NCI-H1105 (cell line): ENCODE results near the gene DOC2A.
"Not testable (repeated sequence)": the region's sequence is repeated elsewhere in the genome, so short reads cannot be mapped to it uniquely, and the experiment has no call there.

ENCODE experiments used
- DNase-seq: peaks from one replicate; lab custom pipeline; 2025; lab: John Stamatoyannopoulos, UW

DOC2A gene

DNA sequence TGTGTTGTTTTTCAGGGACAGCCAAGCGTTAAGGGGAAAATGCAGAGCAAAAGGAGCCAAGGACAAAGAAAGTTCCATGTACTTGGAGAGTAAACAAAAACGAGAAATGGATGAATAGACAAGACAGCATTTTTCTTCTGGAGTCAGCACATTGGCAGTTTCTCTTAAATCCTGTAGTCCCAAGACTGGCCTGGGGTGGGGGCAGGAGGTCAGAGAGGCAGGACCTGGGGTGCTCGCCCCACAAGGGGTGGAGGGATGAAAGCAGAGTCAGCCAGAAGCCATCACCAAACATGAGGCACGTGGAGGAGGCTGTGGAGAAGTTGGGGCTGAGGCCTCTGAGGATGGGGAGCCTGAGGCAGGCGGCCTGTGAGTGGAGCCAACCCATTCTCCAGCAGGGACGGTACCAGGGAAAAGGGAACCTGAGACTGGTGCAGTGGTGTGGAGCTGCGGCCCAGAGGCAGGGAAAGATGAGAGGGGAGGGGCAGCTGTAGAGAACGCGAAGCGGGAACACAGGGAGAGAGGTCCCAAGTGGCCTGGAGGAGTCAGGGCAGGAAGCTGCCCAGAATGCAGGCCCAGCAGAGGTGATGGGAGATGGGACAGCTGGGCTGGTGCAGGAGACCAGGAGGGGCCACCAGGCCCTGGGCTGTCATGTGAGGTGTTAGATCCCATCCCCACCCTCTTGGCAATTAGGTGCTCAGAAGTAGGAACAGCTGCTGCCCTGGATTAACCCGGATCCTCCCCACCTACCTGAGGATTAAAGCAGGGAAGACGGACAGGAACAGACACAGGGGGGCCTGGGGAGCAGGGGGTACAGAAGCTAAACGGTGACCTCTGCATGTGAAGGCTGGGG is 17.0 kb upstream of the DOC2A start:
- DNase-seq: no peak

DNA sequence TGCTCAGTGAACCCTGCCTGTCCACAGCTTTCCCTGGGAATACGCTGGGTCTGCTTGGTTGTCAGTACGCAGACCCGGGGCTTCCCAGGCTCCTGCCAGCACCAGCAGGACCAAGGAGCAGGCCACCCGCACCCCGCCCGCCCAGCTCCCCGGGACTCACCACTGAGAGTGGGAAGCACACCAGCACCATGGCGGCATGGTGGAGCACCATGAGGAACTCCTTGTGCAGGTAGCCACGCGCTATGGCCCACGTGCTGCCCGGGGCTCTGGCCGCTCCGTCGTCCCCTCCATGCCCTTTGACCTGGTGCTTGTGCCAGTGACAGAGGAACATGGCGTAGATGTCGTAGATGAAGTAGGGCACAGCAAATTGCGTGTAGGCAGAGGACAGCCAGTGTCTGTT is 15.6 kb upstream of the DOC2A start:
- no peak for DNase-seq

DNA sequence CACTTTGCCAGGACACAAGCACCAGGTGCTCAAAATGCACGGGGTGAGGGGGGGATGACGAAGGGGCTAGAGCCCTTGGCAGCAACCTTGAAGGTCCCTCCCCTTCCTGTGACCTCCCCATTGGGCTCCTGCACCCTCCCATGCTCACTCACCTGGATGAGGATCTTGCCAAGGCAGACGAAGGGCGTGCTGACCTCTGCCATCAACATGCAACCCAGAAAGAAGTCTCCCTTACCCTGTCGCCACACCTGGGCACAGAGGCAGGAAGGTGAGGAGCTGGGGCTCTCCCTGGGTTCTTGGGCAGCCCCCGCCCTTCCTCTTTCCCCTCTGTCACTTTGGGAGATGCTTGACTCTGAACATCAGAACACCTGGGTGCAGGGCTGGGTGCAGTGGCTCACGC is 14.7 kb upstream of the DOC2A start:
- DNase-seq: no peak

GRCh38 chr16:30025156-30025555 is 14.3 kb upstream of the DOC2A start:
- no peak for DNase-seq

DNA sequence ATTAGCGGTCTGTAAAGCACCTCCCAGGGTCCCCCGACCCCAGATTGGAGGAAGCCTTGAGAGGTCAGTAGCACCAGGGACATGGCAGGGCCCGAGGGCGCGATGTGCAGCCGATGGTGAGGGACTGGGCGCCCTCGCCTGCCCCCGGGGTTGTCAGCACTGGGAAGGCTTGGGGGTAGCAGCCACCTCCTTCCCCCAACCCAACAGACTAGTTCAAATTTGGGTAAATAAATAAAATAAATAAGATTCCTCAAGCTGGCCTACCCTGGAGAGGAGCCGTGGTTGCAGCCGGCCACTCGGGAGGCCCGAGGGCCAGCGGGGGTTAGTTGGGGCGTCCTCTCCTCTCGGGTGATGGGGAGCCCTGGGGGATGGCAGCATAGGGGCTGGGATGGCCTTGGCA is 13.6 kb upstream of the DOC2A start:
- DNase-seq: no peak

DNA sequence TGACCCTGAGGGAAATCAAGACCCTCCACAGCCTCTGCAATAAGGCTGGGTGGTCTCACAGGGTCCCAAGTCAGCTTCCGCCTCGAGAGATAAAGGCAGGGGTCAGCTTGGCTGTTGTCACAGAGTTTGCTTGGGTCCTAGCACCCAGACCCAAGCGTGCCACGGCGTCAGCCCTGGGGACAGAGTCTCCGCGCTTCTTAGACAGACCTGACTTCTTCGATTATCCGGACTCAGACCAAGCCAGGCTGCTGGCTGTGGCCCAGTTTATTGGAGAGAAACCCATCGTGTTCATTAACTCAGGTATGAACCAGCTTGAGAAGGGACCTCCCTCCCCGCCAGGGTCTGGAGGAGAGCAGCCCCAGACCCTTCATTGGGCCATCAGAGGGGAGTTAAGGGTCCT is 12.8 kb upstream of the DOC2A start:
- DNase-seq: no peak

DNA sequence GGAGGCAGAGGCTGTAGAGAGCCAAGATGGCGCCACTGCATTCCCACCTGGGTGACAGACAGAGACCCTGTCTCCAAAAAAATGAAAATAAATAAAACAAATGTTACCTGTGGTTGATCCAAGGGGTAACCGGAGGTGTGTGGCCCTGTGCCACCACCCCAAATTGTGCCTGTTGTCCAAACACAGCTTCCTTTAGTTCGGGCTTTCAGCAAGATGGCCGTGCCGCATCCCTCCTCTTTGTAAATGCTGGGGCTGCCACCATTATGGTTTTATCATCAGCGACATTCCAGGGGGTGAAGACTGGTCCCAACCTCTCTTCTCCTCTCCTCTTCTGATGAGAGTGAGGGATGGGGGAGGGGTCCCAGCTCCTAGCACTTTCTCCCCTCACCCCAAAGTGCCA is 12.1 kb upstream of the DOC2A start, which contains the start of gene C16orf92:
Gene C16orf92, plus strand, starts transcription at position 312 of the 400 bp plus-strand sequence. CDS start 143 bp downstream, outside the sequence.
- no peak for DNase-seq

- no peak for DNase-seq
Observed at GRCh38 chr16:30018731-30019158, 7.9 kb upstream of the DOC2A start.

GRCh38 chr16:30017937-30018336 is 7.1 kb upstream of the DOC2A start:
- DNase-seq: not testable (repeated sequence)

DNA sequence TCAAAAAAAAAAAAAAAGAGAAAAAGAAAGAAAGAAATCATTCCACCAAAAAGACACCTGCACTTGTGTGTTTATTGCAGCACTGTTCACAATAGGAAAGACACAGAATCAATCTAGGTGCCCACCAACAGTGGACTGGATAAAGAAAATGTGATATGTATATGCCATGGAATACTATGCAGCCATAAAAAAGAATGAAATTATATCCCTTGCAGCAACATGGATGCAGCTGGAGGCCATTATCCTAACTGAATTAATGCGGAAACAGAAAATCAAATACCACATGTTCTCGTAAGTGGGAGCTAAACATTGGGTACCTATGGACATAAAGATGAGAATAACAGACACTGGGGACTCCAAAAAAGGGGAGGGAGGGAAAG is 6.4 kb upstream of the DOC2A start:
- DNase-seq: no peak

DNA sequence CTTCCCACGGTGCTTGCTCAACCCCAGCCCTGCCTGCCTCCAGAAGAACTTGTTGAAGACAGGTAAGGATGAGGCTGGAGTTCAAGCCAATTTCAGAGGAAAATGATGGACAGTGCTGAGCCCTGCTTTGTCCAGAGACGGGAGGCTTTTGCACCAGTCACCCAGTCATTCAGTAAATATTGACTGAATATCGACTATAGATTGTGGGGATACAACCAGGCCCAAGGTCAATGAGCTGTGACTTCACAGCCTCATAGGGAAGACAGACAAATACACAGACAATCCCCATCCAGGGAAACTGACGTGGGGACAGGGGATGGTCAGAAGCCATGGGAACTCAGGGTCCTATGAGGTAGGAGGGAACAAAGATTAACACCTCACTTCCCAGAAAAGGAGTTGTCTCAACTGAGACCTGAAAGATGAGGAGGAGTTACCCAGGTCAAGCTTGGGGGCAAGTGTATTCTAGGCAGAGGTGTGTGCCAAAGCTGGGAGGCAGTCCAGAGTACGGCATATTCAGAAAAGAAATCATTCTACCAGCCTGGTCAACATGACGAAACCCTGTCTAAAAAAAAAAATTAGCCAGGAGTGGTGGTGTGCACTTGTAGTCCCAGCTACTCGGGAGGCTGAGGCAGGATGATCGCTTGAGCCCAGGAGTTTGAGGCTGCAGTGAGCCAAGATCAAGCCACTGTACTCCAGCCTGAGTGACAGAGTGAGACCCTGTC is 5.9 kb upstream of the DOC2A start:
- DNase-seq: no peak

DNA sequence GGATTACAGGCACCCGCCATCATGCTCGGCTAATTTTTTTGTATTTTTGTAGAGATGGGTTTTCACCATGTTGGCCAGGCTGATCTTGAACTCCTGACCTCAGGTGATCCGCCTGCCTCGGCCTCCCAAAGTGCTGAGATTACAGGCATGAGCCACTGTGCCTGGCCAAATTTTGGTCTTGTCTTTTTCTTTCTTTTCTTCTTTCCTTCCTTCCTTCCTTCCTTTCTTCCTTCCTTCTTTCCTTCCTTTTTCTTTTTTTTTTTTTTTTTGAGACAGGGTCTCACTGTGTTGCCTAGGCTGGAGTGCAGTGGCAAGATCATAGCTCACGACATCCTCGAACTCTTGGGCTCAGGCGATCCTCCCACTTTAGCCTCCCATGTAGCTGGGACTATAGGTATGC is 4.6 kb upstream of the DOC2A start:
- not testable (repeated sequence) for DNase-seq

DNA sequence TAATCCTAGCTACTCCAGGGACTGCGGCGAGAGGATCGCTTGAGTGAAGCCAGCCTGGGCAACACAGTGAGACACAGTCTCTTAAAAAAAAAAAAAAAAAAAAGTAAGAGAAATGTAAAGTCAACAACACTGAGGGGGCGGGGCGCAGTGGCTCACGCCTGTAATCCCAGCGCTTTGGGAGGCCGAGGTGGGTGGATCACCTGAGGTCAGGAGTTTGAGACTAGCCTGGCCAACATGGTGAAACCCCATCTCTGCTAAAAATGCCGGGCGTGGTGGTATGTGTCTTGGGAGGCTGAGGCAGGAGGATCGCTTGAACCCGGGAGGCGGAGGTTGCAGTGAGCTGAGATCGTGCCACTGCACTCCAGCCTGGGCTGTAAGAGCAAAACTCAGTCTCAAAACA is 1.8 kb upstream of the DOC2A start:
- not testable (repeated sequence) for DNase-seq

GRCh38 chr16:30011714-30012504 is 1.1 kb upstream of the DOC2A start:
- no peak for DNase-seq

DNA sequence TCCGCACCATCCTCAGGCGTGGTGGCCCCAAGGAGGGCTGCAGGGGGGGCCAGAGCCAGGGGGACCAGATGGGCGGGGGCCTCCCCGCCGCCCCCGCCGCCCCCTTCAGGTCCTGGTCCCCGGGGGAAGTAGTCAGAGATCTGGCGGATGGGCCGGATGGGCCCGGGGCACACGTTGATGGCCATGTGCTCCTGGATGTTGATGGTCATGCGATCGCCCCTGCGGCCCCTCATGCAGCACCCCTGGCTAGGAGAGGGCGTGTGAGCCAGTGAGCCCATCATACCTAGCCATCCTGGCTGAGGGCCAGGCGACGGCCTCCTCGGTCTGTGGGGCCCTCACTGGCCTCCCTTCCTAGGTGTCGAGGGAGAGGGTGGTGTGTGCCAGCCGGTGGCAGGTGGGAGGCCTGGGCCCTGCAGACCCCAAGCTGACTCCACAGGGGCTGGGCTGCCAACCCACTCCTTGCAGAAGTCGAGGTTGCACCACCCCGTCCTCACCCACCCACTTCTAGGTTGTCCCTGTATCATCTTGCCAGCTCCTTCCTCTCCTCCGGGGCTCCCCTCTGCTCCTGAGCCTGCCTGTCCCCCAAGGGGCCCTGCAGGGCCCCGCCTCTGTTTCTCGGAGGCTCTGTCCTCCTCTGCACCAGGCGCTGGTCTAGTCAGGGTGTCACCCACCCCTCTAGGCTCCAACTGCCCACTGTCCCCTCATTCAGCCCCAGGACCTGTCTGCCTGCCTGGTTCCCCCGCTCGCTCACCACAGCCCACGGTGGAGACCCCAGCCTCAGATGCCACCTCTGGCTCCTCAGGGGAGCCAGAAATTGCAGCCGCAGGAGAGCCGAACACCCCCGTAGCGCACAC is 610 bp downstream of the DOC2A start:
- no peak for DNase-seq

GRCh38 chr16:30009085-30009862 is 1.6 kb downstream of the DOC2A start:
- no peak for DNase-seq

DNA sequence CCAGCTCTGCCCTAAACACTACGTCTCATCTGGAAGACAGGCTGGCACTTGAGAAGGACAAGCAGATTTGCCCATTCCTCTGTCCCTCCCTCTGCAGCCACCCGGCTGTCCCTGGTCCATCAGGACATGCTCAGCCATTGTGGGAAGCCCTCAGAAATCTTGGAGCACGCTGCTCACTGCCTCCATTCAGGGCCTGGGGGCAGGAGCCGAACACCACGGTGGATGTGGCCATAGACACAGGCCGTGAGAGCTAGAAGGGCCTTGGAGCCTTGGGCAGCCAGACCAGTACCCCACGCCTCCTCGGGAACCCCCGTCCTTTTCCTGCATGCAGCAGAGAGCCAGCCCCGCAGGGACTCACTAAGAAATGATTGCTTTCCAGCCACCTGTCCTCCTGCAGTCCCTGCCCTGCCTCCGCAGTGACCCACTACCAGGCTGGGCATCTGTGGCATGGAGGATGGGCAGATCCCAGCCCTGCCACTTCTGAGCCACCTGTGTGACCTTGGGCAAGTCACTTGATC is 3.4 kb downstream of the DOC2A start:
- DNase-seq: no peak

DNA sequence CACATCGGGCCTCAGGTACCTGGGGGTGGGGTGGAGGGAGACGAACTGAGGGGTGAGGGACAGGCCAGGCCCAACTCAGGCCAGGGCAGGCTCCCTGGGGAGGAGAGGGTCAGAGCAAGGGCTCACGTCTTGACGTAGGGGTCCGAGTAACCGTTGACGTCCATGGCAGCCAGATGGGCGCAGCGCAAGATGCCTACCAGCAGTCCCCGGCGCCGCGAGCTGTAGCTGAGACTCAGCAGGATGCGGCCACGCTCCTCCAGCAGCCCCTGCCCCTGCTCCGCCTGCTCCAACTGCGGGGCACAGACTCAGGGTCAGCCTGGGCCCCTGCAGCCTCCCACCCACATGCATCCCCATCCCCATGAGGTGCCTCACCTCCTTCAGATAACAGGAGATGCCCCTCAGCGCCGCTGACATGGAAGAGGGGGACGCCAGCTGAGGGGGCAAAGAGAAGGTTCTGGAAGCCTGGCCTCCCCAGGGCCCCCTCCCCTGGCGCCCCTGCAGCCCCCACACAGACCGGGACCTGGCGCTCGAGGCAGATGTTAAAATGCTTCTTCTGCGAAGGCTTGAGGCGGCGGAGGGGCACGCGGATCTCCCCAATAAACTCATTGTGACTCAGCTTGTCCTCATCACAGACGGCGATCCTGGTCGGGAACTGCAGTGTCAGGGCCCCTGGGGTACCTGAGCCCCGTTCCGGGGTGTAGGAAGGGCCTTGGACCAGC is 4.0 kb downstream of the DOC2A start:
- no peak for DNase-seq

DNA sequence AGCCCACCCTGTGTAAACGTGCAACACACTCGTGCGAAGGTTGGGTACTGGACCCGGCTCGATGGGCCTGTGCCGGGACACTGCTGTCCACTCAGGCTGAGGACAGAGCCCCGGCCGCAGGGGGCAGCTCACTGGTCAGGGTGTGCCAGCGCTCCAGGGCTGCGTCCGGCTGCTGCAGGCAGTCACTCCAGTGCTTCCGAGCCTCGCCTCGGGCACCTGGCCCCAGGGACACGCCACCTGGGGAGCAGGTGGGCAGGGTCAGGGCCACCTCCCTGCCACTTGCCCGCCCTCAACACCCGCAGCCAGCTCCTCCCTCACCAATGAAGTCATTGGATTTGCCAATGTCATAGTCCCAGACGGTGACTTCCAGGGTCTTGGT is 4.7 kb downstream of the DOC2A start:
- no peak for DNase-seq
